ENCODE measurements around the gene HPCAL1.

The HPCAL1 gene

DNA sequence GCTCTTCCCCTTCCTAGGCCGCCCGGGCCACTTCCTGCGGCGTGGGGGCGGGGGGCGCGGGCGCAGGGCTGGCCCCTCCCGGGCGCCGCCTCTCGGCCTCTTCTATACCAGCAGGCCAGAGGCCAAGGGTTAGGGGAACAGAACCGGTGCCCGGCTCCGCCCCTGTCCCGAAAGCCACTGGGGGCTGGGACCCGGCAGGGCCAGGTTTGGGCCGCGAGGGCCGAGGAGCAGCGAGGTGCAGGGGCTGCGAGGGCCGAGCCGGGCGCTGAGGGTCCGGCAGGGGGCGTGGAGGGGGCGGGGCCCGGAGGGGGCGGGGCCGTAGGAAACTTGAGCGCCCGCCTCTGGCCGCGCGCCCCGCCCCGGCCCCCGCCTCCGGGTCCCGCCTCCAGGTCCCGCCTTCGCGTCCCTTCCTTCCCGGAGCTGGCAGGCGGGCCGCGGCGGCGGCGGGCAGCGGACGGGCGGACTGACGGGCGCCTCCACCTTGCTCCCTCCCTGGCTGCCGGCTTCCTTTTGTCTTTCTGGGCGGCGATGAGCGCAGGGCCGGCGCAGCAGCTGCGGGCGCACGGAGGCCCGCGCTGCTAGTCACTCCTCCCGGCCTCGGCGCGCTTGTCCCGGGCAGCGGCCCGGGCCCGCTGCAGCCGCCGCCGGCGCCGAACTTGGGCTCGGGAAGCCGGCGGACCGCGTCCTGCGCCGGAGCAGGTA is at the start of gene HPCAL1:
Gene HPCAL1, plus strand, starts transcription at position 426 of the 702 bp plus-strand sequence. CDS start 116,854 bp downstream, outside the sequence.
- peak; percentile 88 for DNase-seq (ENCODE audit: low spot score)
- H3K27ac ChIP-seq: peak within 1 kb of the TSS; percentile 70 to 75
- H3K4me3 ChIP-seq: peak within 1 kb of the TSS; percentile 84
- TF ChIP-seq CTCF (IDR thresholded peaks at IDR 0.05): peak; percentile 33

GRCh38 chr2:10253596-10254372 is 48.9 kb upstream of the HPCAL1 start:
- H3K27ac ChIP-seq: no peak overlapping the region
- no peak overlapping the region for H3K4me3 ChIP-seq
- no peak for TF ChIP-seq CTCF (IDR thresholded peaks at IDR 0.05)
- no peak for DNase-seq (ENCODE audit: low spot score)

- H3K4me3 ChIP-seq: no peak overlapping the region
- no peak overlapping the region for H3K27ac ChIP-seq
- TF ChIP-seq CTCF (IDR thresholded peaks at IDR 0.05): no peak
- DNase-seq (ENCODE audit: low spot score): no peak
These were observed 48.1 kb upstream of the HPCAL1 start for GRCh38 chr2:10254373-10255188.

- no peak for DNase-seq (ENCODE audit: low spot score)
- no peak for TF ChIP-seq CTCF (IDR thresholded peaks at IDR 0.05)
- H3K27ac ChIP-seq: no peak overlapping the region
- no peak overlapping the region for H3K4me3 ChIP-seq
These were observed 47.3 kb upstream of the HPCAL1 start for GRCh38 chr2:10255189-10256030.

DNA sequence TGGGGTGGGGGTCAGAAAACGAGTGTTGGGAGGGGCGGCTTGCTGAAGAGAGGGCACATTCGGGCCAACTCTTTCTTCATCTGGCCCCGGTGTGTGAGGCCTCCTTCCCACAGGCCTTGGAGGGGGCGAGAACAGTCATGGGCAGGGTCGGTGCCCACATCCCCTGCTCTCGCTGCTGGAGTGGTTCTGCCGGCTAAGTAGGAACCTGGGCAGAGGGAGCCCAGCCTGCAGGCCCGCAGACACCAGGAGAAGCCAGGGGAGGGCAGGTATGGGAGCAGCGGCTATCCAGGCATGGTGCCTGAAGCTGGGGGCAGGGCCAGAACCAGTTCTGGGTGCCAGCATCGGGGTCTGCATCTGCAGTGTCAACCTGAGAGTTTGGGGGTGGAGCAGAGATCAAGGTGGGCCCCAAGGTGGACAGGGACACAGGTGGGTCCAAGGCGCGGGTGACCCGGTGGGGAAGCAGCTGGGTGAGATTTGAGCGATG is 46.6 kb upstream of the HPCAL1 start:
- Histone ChIP-seq H3K27ac (no peak overlapping the region), H3K4me3 (no peak overlapping the region)
- no peak for DNase-seq (ENCODE audit: low spot score)
- TF ChIP-seq CTCF (IDR thresholded peaks at IDR 0.05): no peak

- Histone ChIP-seq H3K27ac (no peak overlapping the region), H3K4me3 (no peak overlapping the region)
- no peak for TF ChIP-seq CTCF (IDR thresholded peaks at IDR 0.05)
- no peak for DNase-seq (ENCODE audit: low spot score)
These were observed 46.1 kb upstream of the HPCAL1 start for GRCh38 chr2:10256515-10257031.
